Keratinocyte (primary cell): ENCODE data around the gene TEX36. TPM values are rescaled to one million over a fixed set of nuclear protein-coding genes. Genes with fewer than 3 reads are reported as not detected.

Experiments
- DNase-seq: peaks from one replicate; pipeline ENCODE4 v3.0.0-alpha.2; 2011; ENCODE audit warnings: low read depth, missing footprints, low spot score
- FAIRE-seq: peaks from 2 replicates; lab custom pipeline; 2011; peaks lifted over from hg19 to GRCh38; lab: Jason Lieb, UNC
- H2AFZ ChIP-seq: 2 replicates; pipeline ENCODE4 v1.6.0; 2012; ENCODE audit warnings: low read length, control low read depth, inconsistent platforms; ENCODE audit not compliant: control insufficient read depth
- H3K27ac ChIP-seq: 2 replicates; pipeline ENCODE4 v1.5.1; 2011; ENCODE audit warnings: low read length; ENCODE audit not compliant: control insufficient read depth, insufficient read depth
- H3K27me3 ChIP-seq: 3 replicates; pipeline ENCODE4 v1.6.0; 2011; ENCODE audit warnings: low read length; ENCODE audit not compliant: control insufficient read depth, insufficient read depth; ENCODE audit errors: extremely low read depth
- H3K36me3 ChIP-seq, 2 experiments: 2 replicates in 1 of 2; 3 replicates in 1 of 2; pipeline ENCODE4 v1.5.1; 2011; ENCODE audit warnings: low read length in 2 of 2, mild to moderate bottlenecking in 1 of 2; ENCODE audit not compliant: control insufficient read depth in 2 of 2, insufficient read depth in 2 of 2; ENCODE audit errors: extremely low read depth in 1 of 2
- H3K4me1 ChIP-seq: 3 replicates; pipeline ENCODE4 v1.5.1; 2011; ENCODE audit warnings: low read length; ENCODE audit not compliant: control insufficient read depth, insufficient read depth; ENCODE audit errors: extremely low read depth
- H3K4me2 ChIP-seq: 3 replicates; pipeline ENCODE4 v1.6.0; 2011; ENCODE audit warnings: low read depth, low read length; ENCODE audit not compliant: control insufficient read depth, insufficient read depth; ENCODE audit errors: extremely low read depth
- H3K4me3 ChIP-seq, 3 experiments: fragments of 200-600 bp in 1 of 3; sonication (generic) in 1 of 3; 2 replicates in 2 of 3; 3 replicates in 1 of 3; pipeline ENCODE4 v1.5.1; 2011 to 2016; ENCODE audit warnings: low read length in 3 of 3, mild to moderate bottlenecking in 3 of 3, control low read depth in 2 of 3, inconsistent platforms in 1 of 3, low read depth in 1 of 3, mixed read lengths in 1 of 3, mixed run types in 1 of 3, moderate library complexity in 1 of 3; ENCODE audit not compliant: control insufficient read depth in 2 of 3, insufficient read depth in 2 of 3; ENCODE audit errors: extremely low read depth in 1 of 3
- H3K79me2 ChIP-seq: 2 replicates; pipeline ENCODE4 v1.6.0; 2012; ENCODE audit warnings: low read length; ENCODE audit not compliant: control insufficient read depth, insufficient read depth
- H3K9ac ChIP-seq: 3 replicates; pipeline ENCODE4 v1.6.0; 2011; ENCODE audit warnings: low read length; ENCODE audit not compliant: control insufficient read depth, insufficient read depth; ENCODE audit errors: extremely low read depth
- H3K9me1 ChIP-seq: 3 replicates; pipeline ENCODE4 v1.6.0; 2011; ENCODE audit warnings: low read length; ENCODE audit not compliant: control insufficient read depth, insufficient read depth; ENCODE audit errors: extremely low read depth
- H3K9me3 ChIP-seq: 2 replicates; pipeline ENCODE4 v1.5.1; 2012; ENCODE audit warnings: low read depth, low read length; ENCODE audit not compliant: control insufficient read depth
- H4K20me1 ChIP-seq: 3 replicates; pipeline ENCODE4 v1.6.0; 2011; ENCODE audit warnings: low read length; ENCODE audit not compliant: control insufficient read depth, insufficient read depth; ENCODE audit errors: extremely low read depth
- CTCF ChIP-seq, 3 experiments: IDR thresholded peaks in 1 of 3; conservative IDR thresholded peaks in 1 of 3; optimal IDR thresholded peaks in 1 of 3; 2 replicates in 2 of 3; 3 replicates in 1 of 3; pipeline versions ENCODE3 to v1.5.1; 2011; ENCODE audit warnings: low read length in 3 of 3, mild to moderate bottlenecking in 3 of 3, moderate library complexity in 2 of 3, control low read depth in 1 of 3, inconsistent platforms in 1 of 3; ENCODE audit not compliant: insufficient read depth in 2 of 3; ENCODE audit errors: extremely low read depth in 1 of 3
- EZH2 ChIP-seq: IDR thresholded peaks from one replicate; pipeline ENCODE4 v1.6.1; 2012; ENCODE audit warnings: inconsistent platforms, mild to moderate bottlenecking, low read length, moderate library complexity
- dilution Hi-C: fragments of 300-500 bp; cut with MboI; formaldehyde crosslinking; loops from one replicate; pipeline ENCODE4 v1.7.0; 2020; ENCODE audit warnings: low sequenced_read_pairs; ENCODE audit not compliant: extremely low pct_ligation_motif_present
- polyA plus RNA-seq, 5 experiments: library from polyadenylated mRNA; depleted of rRNA in 3 of 5; stranded (reverse) in 3 of 5; stranded (forward) in 1 of 5; unstranded in 1 of 5; fragments of >200 nt; gene quantifications; 1 replicate in 1 of 5; 2 replicates in 3 of 5; 3 replicates in 1 of 5; pipeline versions ENCODE4 v1.2.1 to v1.2.3, GENCODE V29; 2011 to 2012; ENCODE audit warnings: missing spikeins in 2 of 5, low read depth in 1 of 5, low replicate concordance in 1 of 5

TEX36 gene
- polyA plus RNA-seq, 1 donor (not counting 4 experiments of a cell fraction or from before 2014, with no cell fraction given), result not detected

DNA sequence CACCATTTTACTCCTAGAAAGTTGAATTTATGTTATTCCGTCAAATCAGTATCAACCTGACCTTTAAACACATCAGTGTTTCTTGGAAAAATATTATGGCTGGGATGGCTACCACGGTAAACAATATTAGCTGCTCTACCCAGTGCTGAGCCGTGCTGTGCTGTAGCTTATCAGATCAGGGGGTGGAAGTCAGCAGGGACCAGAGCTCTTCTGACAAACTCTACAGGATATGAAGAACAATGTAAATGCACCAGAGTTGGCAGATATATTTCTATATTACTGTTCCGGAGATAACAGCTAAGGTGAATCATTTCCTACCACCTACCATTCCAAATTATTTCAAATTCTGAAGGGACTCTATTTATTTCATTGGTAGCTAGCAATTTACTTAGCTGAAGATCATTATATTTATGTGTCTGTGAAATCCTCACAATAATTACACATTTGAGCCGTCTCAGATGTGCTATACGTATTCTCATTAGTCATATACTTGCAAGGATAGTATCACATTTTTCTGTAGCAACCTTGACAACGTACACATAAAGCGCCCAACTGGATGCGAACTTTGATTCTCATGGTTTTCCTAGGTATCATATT lies 76.5 kb downstream of the TEX36 start:
- dilution Hi-C loops, result no loop called here
- H4K20me1 ChIP-seq, result no peaks in the 10 kb centered on the region
- H3K27me3 ChIP-seq, result no peaks in the 10 kb centered on the region
- no peaks in the 10 kb centered on the region for H3K79me2 ChIP-seq
- H3K36me3 ChIP-seq, result no peaks in the 10 kb centered on the region
- TF ChIP-seq CTCF (optimal IDR thresholded peaks at IDR 0.05 in 1 of 3, IDR thresholded peaks at IDR 0.05 in 1 of 3, conservative IDR thresholded peaks at IDR 0.05 in 1 of 3; ENCODE audit: extremely low read depth in 1 of 3, insufficient read depth in 2 of 3, low read length in 3 of 3) (no peak), EZH2 (no peak)
- no peak overlapping the region for H3K9ac ChIP-seq
- no peaks in the 10 kb centered on the region for H3K9me3 ChIP-seq
- no peak overlapping the region for H3K4me3 ChIP-seq
- no peak overlapping the region for H3K4me2 ChIP-seq
- H2AFZ ChIP-seq, result no peak overlapping the region
- no peak for FAIRE-seq
- no peaks in the 10 kb centered on the region for H3K4me1 ChIP-seq
- H3K9me1 ChIP-seq, result no peaks in the 10 kb centered on the region
- no peak overlapping the region for H3K27ac ChIP-seq
- DNase-seq, result no peak

Other genes starting within 250 kb of the TEX36 start
- gene EDRF1, start 36.5 kb upstream of the TEX36 start, polyA plus RNA-seq, result 12.4 to 20.4 TPM (median 13.8 TPM) in 3 replicates
- not detected in 3 replicates for gene MMP21, start 92.7 kb upstream of the TEX36 start, polyA plus RNA-seq
- gene UROS, start 140.1 kb upstream of the TEX36 start, polyA plus RNA-seq, result 40.0 to 46.7 TPM (median 40.1 TPM) in 3 replicates
- 41.9 to 102 TPM (median 76.1 TPM) in 3 replicates for gene BCCIP, start 140.4 kb upstream of the TEX36 start, polyA plus RNA-seq
- 37.8 to 48.3 TPM (median 46.7 TPM) in 3 replicates for gene DHX32, start 198.1 kb upstream of the TEX36 start, polyA plus RNA-seq
- gene FANK1, start 213.4 kb upstream of the TEX36 start, polyA plus RNA-seq, result 7.3 to 14.8 TPM (median 13.4 TPM) in 3 replicates